GM19452 (cell line): Measurements from ENCODE around the gene DGKD.
"Not testable (repeated sequence)": the region's sequence is repeated elsewhere in the genome, so short reads cannot be mapped to it uniquely, and the experiment has no call there.

Experiments used
- ATAC-seq: cut with Tn5 transposase; IDR thresholded peaks from one replicate; pipeline ENCODE4 v1.9.1; 2021; ENCODE audit not compliant: unreplicated experiment

Gene DGKD

GRCh38 chr2:233336091-233336490 lies 18.2 kb upstream of the DGKD start:
- not testable (repeated sequence) for ATAC-seq

- ATAC-seq: no peak
Measured at GRCh38 chr2:233336541-233336940, 17.8 kb upstream of the DGKD start.

GRCh38 chr2:233338046-233338445 lies 16.2 kb upstream of the DGKD start:
- ATAC-seq: no peak

- ATAC-seq: no peak
Measured at GRCh38 chr2:233338812-233339368, 15.4 kb upstream of the DGKD start.

- ATAC-seq: no peak
Measured at GRCh38 chr2:233339427-233339826, 14.9 kb upstream of the DGKD start.

GRCh38 chr2:233341296-233341695 lies 13.0 kb upstream of the DGKD start:
- ATAC-seq: no peak

- no peak for ATAC-seq
Measured at GRCh38 chr2:233342301-233342700, 12.0 kb upstream of the DGKD start.

GRCh38 chr2:233343171-233343705 lies 11.1 kb upstream of the DGKD start:
- ATAC-seq: no peak

- ATAC-seq: no peak
Measured at GRCh38 chr2:233346376-233346775, 7.9 kb upstream of the DGKD start.

GRCh38 chr2:233346930-233347329 lies 7.4 kb upstream of the DGKD start:
- no peak for ATAC-seq

GRCh38 chr2:233349005-233349998 lies 5.0 kb upstream of the DGKD start:
- ATAC-seq: peak; percentile 54

- ATAC-seq: no peak
Measured at GRCh38 chr2:233350708-233351107, 3.6 kb upstream of the DGKD start.

GRCh38 chr2:233351423-233351822 lies 2.9 kb upstream of the DGKD start:
- no peak for ATAC-seq

- no peak for ATAC-seq
Measured at GRCh38 chr2:233352141-233352842, 2.0 kb upstream of the DGKD start.

- ATAC-seq: peak; percentile 12
Measured at GRCh38 chr2:233353101-233353768, 1.1 kb upstream of the DGKD start.

- ATAC-seq: peak; percentile 36
Measured at GRCh38 chr2:233354500-233354924, 218 bp downstream of the DGKD start.

GRCh38 chr2:233354971-233355574 lies 779 bp downstream of the DGKD start:
- no peak for ATAC-seq

- ATAC-seq: no peak
Measured at GRCh38 chr2:233355916-233356315, 1.6 kb downstream of the DGKD start.

- ATAC-seq: no peak
Measured at GRCh38 chr2:233356546-233357308, 2.4 kb downstream of the DGKD start.

- no peak for ATAC-seq
Measured at GRCh38 chr2:233358335-233358734, 4.0 kb downstream of the DGKD start.
